Measurements from ENCODE around the gene RAPGEF6. TPM values are rescaled to one million over a fixed set of nuclear protein-coding genes. Genes with fewer than 3 reads are reported as not detected.

RAPGEF6 gene
- total RNA-seq, 3 donors from 2014 or later (not counting 1 experiment from before 2014, with no cell fraction given): 30.1 to 61.0 (median 42.1) TPM

DNA sequence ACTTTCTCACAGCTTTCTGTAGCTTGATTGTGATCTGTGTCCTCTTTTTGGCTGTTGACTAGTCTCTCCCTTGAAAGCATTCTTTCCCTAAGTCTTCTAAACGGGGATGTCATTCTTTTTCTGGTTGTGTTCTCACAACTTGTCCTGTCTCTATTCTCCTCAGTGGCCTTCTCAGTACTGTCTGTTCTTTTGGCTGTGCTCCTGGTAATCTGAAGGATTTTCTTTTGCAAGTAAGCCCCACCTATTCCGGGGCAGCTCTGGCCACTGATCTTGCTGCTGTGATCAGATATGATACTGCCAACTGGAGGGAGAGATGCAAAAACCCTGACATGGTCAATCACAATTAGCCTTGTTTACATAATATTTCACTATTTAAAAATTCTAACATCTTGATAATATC, 198.9 kb downstream of the RAPGEF6 start:
- H3K36me3 Mint-ChIP-seq: peaks cover 17% of the 10 kb centered on the region
- peaks cover 81% of the 10 kb centered on the region for H3K36me3 ChIP-seq (ENCODE audit: control insufficient read depth, insufficient read depth, low read length)
- TF ChIP-seq, protein P1, sequence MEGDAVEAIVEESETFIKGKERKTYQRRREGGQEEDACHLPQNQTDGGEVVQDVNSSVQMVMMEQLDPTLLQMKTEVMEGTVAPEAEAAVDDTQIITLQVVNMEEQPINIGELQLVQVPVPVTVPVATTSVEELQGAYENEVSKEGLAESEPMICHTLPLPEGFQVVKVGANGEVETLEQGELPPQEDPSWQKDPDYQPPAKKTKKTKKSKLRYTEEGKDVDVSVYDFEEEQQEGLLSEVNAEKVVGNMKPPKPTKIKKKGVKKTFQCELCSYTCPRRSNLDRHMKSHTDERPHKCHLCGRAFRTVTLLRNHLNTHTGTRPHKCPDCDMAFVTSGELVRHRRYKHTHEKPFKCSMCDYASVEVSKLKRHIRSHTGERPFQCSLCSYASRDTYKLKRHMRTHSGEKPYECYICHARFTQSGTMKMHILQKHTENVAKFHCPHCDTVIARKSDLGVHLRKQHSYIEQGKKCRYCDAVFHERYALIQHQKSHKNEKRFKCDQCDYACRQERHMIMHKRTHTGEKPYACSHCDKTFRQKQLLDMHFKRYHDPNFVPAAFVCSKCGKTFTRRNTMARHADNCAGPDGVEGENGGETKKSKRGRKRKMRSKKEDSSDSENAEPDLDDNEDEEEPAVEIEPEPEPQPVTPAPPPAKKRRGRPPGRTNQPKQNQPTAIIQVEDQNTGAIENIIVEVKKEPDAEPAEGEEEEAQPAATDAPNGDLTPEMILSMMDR (IDR thresholded peaks at IDR 0.05): no peak
- no peak overlapping the region for H3K27ac ChIP-seq (ENCODE audit: low read length)
- DNase-seq: no peak
- H3K4me3 Mint-ChIP-seq: no peak overlapping the region
- H3K4me1 ChIP-seq (ENCODE audit: control insufficient read depth, insufficient read depth, low read length): no peaks in the 10 kb centered on the region
- H3K4me1 Mint-ChIP-seq: peaks cover 4 to 8% of the 10 kb centered on the region in 2 donors
- 96% methylated on average over 2 of the region's 2 CpGs for WGBS (ENCODE audit: insufficient coverage)
- intact Hi-C loops (cut with micrococcal nuclease): no loop called here
- H3K4me3 ChIP-seq (ENCODE audit: low read length): no peak overlapping the region
- no peaks in the 10 kb centered on the region for H3K9me3 ChIP-seq (ENCODE audit: control insufficient read depth, insufficient read depth, low read length)
- H3K27me3 ChIP-seq (ENCODE audit: control insufficient read depth, insufficient read depth, low read length): no peaks in the 10 kb centered on the region
- H3K27me3 Mint-ChIP-seq (ENCODE audit: low read depth in 2 of 2): no peaks in the 10 kb centered on the region
- H3K27ac Mint-ChIP-seq: no peak overlapping the region
- ATAC-seq: no peak
- no peaks in the 10 kb centered on the region for H3K9me3 Mint-ChIP-seq

DNA sequence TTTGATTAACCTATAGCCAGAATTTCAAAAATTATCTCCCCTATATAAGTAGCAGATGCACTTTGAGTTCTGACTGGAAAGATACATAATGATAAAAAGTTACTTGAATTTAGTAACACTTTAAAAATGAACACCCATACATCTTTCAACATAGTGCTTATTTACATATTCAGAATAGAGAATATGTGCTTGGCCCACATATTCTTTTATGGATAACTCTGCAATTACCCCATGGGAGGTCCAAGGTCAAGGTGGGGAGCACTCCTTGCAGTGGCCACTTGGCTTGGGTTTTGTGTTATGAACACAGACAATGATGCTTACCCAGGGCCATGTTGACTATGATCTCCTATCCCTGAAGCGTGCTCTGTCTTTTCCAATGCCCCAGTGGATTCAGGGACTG, 201.9 kb downstream of the RAPGEF6 start:
- H3K27me3 Mint-ChIP-seq (ENCODE audit: low read depth in 2 of 2): no peaks in the 10 kb centered on the region
- intact Hi-C loops (cut with micrococcal nuclease): no loop called here
- H3K36me3 Mint-ChIP-seq: peaks cover 11% of the 10 kb centered on the region
- no peaks in the 10 kb centered on the region for H3K9me3 ChIP-seq (ENCODE audit: control insufficient read depth, insufficient read depth, low read length)
- H3K27ac Mint-ChIP-seq: peak overlapping the region; percentile 23 to 81
- DNase-seq (no peak), ATAC-seq (no peak)
- H3K4me1 ChIP-seq (ENCODE audit: control insufficient read depth, insufficient read depth, low read length): no peaks in the 10 kb centered on the region
- no peaks in the 10 kb centered on the region for H3K9me3 Mint-ChIP-seq
- no peaks in the 10 kb centered on the region for H3K27me3 ChIP-seq (ENCODE audit: control insufficient read depth, insufficient read depth, low read length)
- TF ChIP-seq, protein P1 (IDR thresholded peaks at IDR 0.05): no peak
- peaks cover 4% of the 10 kb centered on the region in 2 donors for H3K4me1 Mint-ChIP-seq
- H3K36me3 ChIP-seq (ENCODE audit: control insufficient read depth, insufficient read depth, low read length): peaks cover 79% of the 10 kb centered on the region
- no peak overlapping the region for H3K4me3 Mint-ChIP-seq
- no peak overlapping the region for H3K27ac ChIP-seq (ENCODE audit: low read length)
- H3K4me3 ChIP-seq (ENCODE audit: low read length): no peak overlapping the region
- 92% methylated on average over 1 of the region's 1 CpG for WGBS (ENCODE audit: insufficient coverage)

DNA sequence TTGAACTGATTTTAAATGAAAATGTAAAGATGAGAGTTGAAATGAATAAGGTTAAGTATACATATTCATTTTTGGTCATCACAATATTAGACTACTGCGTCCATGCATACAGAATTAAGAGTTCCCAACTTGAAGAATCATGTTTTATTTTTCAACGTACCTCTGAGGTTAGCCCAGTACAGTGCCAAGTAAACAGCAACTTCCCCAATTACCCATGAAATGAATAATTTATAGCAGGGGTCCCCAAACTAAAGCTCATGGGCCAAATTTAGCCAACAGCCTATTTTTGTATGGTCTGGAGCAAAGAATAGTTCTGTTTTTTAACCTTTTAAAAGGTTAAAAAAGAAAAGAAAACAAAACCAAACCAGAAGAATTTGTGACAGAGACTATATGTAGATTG, 203.2 kb downstream of the RAPGEF6 start:
- DNase-seq (no peak), ATAC-seq (no peak)
- Histone ChIP-seq H3K36me3 (ENCODE audit: control insufficient read depth, insufficient read depth, low read length) (peaks cover 81% of the 10 kb centered on the region), H3K27ac (ENCODE audit: low read length) (no peak overlapping the region), H3K27me3 (ENCODE audit: control insufficient read depth, insufficient read depth, low read length) (no peaks in the 10 kb centered on the region), H3K4me3 (ENCODE audit: low read length) (no peak overlapping the region), H3K9me3 (ENCODE audit: control insufficient read depth, insufficient read depth, low read length) (no peaks in the 10 kb centered on the region), H3K4me1 (ENCODE audit: control insufficient read depth, insufficient read depth, low read length) (no peaks in the 10 kb centered on the region)
- Mint-ChIP-seq H3K9me3 (no peaks in the 10 kb centered on the region), H3K4me1 (peaks cover 0 to 4% of the 10 kb centered on the region in 2 donors), H3K27ac (no peak overlapping the region), H3K4me3 (no peak overlapping the region), H3K36me3 (peaks cover 11% of the 10 kb centered on the region), H3K27me3 (ENCODE audit: low read depth in 2 of 2) (no peaks in the 10 kb centered on the region)
- TF ChIP-seq, protein P1 (IDR thresholded peaks at IDR 0.05): no peak
- 61% methylated on average over 2 of the region's 2 CpGs for WGBS (ENCODE audit: insufficient coverage)
- intact Hi-C loops (cut with micrococcal nuclease): no loop called here

DNA sequence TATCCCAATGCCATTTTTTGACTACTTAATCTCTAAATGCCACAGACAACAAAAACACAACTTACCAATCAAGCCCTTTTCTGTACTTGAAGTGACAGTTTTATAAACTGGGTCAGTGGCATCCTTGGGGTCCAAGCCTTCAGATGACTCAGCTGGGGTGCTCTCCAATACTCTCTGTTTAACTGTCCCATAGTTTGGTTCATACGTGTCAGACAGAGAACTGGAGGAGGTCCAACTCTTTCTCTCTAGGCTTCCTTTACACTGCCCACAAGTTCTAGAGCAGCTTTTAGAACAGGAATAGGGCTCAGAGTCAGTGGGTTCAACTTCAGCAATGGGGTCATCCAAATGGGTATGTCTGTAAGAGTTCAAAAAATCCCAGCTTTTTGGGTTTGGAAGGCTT, 204.2 kb downstream of the RAPGEF6 start:
- no peak for ATAC-seq
- WGBS (ENCODE audit: insufficient coverage): 73% methylated on average over 1 of the region's 1 CpG
- TF ChIP-seq, protein P1 (IDR thresholded peaks at IDR 0.05): no peak
- H3K4me1 ChIP-seq (ENCODE audit: control insufficient read depth, insufficient read depth, low read length): no peaks in the 10 kb centered on the region
- Mint-ChIP-seq H3K27ac (peak overlapping the region in 1 of 2 donors; percentile 67), H3K9me3 (no peaks in the 10 kb centered on the region), H3K4me1 (peaks cover 0 to 4% of the 10 kb centered on the region in 2 donors), H3K4me3 (no peak overlapping the region), H3K36me3 (peaks cover 11% of the 10 kb centered on the region), H3K27me3 (ENCODE audit: low read depth in 2 of 2) (no peaks in the 10 kb centered on the region)
- no peak for DNase-seq
- H3K27me3 ChIP-seq (ENCODE audit: control insufficient read depth, insufficient read depth, low read length): no peaks in the 10 kb centered on the region
- H3K9me3 ChIP-seq (ENCODE audit: control insufficient read depth, insufficient read depth, low read length): no peaks in the 10 kb centered on the region
- no peak overlapping the region for H3K4me3 ChIP-seq (ENCODE audit: low read length)
- intact Hi-C loops (cut with micrococcal nuclease): no loop called here
- H3K36me3 ChIP-seq (ENCODE audit: control insufficient read depth, insufficient read depth, low read length): peaks cover 84% of the 10 kb centered on the region
- no peak overlapping the region for H3K27ac ChIP-seq (ENCODE audit: low read length)
